ENCODE measurements around the gene GGPS1.
"Not testable (repeated sequence)": the region's sequence is repeated elsewhere in the genome, so short reads cannot be mapped to it uniquely, and the experiment has no call there.

The GGPS1 gene

DNA sequence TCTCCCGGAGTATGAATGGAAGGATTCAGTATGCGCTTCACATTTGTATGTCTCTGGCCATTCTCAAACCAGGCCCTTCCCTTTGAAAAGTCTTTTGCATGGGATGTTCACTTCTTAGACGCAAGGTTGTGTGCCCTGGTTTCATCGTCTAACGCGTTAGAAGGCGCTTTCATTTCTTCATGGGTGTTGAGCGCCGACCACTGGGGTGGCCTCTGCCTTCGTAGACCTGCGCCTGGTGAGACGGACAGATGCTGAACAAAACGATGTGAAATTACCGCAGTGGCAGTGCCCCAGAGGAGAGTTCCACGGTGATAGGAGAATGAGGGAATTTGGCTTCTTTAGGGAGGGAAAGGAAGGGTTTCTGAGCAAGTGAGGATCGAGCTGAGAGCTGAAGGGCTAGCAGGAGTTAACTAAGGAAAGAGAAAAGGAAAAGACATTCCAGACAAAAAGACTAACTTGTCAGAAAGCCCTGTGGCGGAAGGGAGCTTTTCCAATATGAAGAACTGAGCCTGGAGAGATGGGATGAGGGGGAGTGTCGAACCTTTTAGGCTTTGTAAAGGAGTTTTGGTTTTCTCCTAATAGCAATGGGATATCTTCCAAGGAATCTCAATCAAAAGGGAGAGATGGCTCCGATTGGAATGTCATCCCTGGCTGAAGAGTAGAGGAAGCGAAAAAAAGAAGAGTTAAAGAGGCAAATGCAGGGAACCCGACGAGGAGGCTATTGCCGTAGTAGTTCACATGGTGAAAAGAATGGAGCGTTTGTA lies 951 bp downstream of the GGPS1 start:
- peak overlapping the region; percentile 79 for H3K4me3 ChIP-seq (ENCODE audit: low read length)
- DNase-seq (ENCODE audit: low read depth, low spot score), result peak; percentile 46

DNA sequence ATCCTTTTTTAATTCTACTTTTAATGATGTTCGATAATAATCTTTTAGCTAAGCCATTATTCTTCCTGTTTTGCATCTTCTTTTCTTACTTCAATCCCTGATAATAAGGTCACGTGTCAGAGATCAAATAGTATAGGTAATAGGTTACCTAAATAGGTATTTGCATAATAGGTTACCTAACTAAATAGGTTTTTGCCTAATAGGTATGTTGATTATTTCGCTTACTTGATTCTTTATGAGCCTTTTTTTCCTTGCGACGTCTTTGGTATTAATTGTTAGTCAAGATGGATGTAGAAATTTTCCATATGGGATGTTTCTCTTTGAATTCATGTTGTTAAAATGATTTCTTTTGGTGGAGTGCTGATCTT lies 2.5 kb downstream of the GGPS1 start:
- no peak for DNase-seq (ENCODE audit: low read depth, low spot score)
- H3K4me3 ChIP-seq (ENCODE audit: low read length), result no peak overlapping the region

DNA sequence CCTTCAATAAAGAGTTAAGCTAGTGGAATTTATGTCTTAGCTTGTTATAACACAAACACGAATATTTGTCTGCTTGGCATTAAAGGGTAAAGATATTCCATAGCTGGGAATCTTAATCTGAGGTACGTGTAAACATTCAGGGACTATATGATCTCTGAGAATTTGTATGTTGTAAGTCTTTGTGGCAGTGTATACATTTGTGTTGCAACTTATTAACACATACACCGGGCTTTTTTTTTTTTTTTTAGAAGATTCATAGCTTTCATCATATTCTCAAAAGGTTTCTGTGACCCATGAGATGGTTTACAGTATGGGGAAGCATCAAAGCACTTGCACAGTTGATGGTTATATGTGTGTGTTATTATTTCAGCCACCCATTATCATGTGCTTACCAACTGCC lies 3.0 kb downstream of the GGPS1 start:
- no peak for DNase-seq (ENCODE audit: low read depth, low spot score)
- no peak overlapping the region for H3K4me3 ChIP-seq (ENCODE audit: low read length)

DNA sequence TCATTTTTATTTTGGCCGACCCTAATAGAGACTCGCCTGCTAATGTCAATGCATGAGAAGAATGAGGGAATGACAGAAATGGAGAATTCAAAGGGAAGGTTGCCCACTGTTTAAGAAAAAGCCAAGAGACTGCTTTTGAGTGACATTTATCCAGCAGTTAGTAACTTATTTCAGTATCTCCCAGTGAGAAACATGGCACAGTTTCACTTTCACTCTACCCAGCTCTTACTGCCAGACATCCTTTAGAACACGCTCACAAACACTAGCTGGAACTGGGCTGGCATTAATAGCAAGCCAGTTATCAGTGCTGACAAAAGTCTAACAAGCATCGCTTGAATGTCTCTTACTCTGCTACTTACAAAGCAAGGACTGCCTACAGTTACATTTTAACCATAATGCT lies 8.5 kb downstream of the GGPS1 start:
- peak; percentile 52 for DNase-seq (ENCODE audit: low read depth, low spot score)
- no peak overlapping the region for H3K4me3 ChIP-seq (ENCODE audit: low read length)

DNA sequence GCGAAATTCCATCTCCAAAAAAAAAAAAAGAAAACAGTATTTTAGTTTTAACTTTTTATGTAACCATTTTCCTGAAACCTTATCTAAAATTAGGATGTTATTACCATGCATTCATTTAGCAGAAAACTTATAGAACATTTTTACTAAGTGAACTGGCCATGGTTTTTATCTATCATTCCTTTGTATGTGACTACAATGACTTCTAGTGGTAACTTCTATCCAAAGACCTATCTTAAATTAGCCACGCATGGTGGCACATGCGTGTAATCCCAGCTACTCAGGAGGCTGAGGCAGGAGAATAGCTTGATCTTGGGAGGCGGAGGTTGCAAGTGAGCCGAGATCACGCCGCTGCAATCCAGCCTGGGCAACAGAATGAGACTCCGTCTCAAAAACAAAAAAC lies 11.4 kb downstream of the GGPS1 start:
- no peak overlapping the region for H3K4me3 ChIP-seq (ENCODE audit: low read length)
- DNase-seq (ENCODE audit: low read depth, low spot score), result no peak

DNA sequence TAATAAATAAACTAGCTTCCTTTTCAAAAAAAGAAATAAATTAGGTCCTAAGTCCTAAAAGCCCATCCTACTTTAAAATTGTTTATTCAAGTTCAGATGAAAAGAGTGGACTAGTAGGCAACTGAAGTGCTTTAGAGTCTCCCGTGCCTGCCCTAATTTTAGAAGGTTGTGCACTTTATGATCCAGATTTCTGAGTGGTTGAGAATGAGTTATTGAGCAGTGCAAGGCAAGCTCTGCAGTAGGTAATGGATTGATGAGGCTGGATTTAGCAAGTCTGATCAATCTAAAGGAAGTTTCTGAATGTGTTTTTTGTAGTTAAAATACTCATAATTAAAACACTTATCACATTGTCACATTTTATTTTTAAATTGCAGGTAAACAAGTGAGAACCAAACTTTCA lies 13.0 kb downstream of the GGPS1 start:
- no peak for DNase-seq (ENCODE audit: low read depth, low spot score)

DNA sequence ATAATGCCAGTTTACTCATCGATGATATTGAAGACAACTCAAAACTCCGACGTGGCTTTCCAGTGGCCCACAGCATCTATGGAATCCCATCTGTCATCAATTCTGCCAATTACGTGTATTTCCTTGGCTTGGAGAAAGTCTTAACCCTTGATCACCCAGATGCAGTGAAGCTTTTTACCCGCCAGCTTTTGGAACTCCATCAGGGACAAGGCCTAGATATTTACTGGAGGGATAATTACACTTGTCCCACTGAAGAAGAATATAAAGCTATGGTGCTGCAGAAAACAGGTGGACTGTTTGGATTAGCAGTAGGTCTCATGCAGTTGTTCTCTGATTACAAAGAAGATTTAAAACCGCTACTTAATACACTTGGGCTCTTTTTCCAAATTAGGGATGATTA lies 13.7 kb downstream of the GGPS1 start:
- no peak for DNase-seq (ENCODE audit: low read depth, low spot score)
- no peak overlapping the region for H3K4me3 ChIP-seq (ENCODE audit: low read length)

More for the DNA sequence above, 13.0 kb downstream of the GGPS1 start:
- H3K4me3 ChIP-seq (ENCODE audit: low read length), result no peak overlapping the region

DNA sequence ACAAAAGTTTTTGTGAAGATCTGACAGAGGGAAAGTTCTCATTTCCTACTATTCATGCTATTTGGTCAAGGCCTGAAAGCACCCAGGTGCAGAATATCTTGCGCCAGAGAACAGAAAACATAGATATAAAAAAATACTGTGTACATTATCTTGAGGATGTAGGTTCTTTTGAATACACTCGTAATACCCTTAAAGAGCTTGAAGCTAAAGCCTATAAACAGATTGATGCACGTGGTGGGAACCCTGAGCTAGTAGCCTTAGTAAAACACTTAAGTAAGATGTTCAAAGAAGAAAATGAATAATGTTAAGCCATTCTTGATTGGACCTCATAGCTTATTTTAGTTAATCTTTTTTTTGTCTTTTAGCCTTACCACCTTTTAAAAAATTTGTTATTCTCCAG lies 14.1 kb downstream of the GGPS1 start:
- H3K4me3 ChIP-seq (ENCODE audit: low read length), result no peak overlapping the region

DNA sequence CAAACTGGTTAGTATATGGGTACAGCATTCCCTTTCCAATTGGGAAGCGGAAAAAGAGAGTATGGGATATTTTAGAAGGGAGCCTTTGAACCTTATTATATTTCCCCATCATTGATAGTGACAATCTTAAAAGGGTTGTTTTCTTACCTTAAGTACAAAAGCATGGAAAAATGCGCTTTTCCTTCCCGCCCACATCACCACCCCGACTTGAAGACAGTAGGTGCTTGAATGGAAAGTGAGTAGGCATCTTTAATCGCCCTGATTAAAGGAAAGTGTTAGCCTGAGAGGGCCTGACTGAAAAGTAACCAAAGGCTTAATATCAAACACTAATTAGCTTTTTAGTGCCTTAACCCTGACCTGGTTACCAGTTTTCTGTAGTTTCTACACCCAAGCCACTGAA lies 15.4 kb downstream of the GGPS1 start:
- DNase-seq (ENCODE audit: low read depth, low spot score), result no peak
- no peak overlapping the region for H3K4me3 ChIP-seq (ENCODE audit: low read length)

More for the DNA sequence above, 14.1 kb downstream of the GGPS1 start:
- no peak for DNase-seq (ENCODE audit: low read depth, low spot score)

DNA sequence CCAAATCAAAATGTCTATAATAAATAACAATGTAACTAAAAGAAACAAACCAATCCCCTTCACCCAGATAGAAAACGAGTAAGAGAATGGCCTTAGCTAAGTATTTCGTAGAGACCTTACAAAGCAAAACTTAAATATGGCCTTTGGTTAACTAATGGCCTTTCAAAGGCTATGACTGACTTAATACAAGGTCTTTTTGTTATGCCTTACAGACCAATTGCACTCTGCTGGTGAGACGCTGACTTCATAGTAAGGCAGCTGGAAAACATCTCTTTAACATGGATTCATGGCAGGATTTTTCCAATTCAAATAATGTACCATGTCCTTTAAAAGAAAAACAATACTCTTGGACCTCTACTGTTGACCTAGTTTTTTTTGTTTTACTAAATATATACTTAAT lies 23.1 kb downstream of the GGPS1 start:
- no peak overlapping the region for H3K4me3 ChIP-seq (ENCODE audit: low read length)
- DNase-seq (ENCODE audit: low read depth, low spot score), result no peak

DNA sequence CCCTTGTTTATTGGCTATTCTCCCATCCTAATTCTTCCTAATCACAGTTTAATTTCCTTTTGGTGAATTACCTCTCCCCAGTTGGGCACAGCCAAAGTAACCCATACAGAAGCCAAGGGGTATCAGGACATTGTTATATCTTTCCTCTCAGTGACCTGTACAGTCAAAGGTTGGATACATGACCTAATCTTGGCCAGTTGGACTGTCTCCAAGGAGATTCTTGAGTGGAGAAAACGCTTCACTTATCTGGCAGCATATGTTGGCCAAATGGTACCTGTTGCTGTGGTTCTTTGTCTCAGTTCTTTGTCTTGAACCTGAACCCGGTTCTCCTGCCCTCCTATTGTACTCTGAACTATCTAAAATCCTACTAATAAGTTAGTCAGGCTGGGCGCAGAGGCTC lies 23.5 kb downstream of the GGPS1 start:
- DNase-seq (ENCODE audit: low read depth, low spot score), result no peak
- no peak overlapping the region for H3K4me3 ChIP-seq (ENCODE audit: low read length)

DNA sequence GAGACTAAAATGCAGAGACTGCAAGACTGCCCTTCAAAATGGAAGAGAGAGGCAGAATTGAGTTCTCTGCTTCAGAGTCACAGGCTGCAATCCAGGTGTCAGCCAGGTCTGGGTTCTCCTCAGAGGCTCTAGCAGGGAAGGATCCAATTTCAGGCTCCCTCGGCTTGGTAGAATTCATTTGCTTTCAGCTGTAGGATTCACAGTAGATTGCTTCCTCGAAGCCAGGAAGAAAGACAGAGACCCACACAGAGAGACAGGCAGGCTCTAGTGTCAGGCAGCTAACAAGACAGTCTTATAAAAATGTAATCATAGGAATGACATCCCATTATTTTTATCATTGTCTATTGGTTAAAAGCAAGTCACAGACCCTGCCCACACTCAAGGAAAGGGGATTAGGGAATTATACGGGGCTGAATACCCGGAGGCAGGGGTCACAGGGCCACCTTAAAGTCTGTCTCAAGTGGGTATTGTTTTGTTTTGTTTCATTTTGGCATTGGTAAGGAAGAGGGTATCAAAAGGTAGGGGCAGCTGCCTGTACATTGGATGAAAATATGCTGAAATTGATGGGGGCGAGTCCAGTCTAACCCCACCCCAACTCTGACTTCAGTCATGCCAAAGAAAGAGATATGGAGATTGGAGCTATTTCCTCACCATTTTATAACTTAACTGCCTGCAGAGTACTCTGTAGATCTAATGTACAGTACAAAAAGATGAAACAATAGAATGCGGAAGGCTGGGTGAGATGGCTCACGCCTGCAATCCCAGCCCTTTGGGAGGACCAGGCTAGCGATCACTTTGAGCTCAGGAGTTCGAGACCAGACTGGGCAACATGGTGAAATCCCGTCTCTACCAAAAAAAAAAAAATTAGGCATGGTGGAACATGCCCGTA lies 29.4 kb downstream of the GGPS1 start:
- no peak for DNase-seq (ENCODE audit: low read depth, low spot score)

DNA sequence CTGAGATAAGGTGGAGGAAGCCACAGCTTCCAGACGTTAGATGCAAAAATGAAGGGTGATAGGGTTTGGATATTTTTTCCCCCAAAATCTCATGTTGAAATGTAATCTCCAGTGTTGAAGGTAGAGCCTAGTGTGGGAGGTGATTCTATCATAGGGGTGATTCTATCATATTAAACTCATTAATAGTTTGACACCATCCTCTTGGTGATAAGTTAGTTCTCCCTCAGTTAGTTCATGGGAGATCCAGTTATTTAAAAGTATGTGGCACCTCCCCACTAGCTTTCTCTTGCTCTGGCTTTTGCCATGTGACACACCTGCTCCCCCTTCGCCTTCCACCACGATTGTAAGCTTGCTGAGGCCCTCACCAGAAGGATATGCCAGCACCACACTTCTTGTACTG lies 30.5 kb downstream of the GGPS1 start:
- H3K4me3 ChIP-seq (ENCODE audit: low read length), result no peak overlapping the region
- no peak for DNase-seq (ENCODE audit: low read depth, low spot score)

More for the DNA sequence above, 29.4 kb downstream of the GGPS1 start:
- no peak overlapping the region for H3K4me3 ChIP-seq (ENCODE audit: low read length)

DNA sequence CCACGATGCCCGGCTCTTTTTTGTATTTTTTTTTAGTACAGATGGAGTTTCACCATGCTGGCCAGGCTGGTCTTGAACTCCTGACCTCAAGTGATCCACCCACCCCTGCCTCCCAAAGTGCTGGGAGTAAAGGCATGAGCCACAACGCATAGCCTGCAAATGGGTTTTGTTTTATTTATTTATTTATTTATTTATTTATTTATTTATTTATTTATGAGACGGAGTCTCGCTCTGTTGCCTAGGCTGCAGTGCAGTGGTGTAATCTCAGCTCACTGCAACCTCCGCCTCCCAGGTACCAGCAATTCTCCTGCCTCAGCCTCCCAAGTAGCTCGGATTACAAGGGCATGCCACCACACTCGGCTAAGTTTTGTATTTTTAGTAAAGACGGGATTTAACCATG lies 35.8 kb downstream of the GGPS1 start:
- not testable (repeated sequence) for DNase-seq (ENCODE audit: low read depth, low spot score); H3K4me3 ChIP-seq (ENCODE audit: low read length)

DNA sequence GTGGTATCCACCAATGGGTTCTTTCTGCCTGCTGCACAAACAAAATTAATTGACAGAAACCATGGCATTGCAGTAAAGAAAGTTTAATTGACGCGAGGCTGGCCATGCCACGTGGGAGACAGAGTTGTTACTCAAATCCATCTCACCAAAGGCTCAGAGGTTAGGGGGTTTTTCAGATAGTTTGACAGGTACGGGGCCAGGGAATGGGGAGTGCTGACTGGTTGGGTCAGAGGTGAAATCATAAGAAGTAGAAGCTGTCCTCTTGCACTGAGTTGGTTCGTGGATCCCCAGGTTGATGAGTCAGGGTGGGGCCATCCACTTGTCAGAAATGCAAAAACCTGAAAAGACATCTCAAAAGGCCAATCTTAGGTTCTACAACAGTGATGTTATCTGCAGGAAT lies 37.9 kb downstream of the GGPS1 start:
- no peak for DNase-seq (ENCODE audit: low read depth, low spot score)
- H3K4me3 ChIP-seq (ENCODE audit: low read length), result peak overlapping the region; percentile 65

DNA sequence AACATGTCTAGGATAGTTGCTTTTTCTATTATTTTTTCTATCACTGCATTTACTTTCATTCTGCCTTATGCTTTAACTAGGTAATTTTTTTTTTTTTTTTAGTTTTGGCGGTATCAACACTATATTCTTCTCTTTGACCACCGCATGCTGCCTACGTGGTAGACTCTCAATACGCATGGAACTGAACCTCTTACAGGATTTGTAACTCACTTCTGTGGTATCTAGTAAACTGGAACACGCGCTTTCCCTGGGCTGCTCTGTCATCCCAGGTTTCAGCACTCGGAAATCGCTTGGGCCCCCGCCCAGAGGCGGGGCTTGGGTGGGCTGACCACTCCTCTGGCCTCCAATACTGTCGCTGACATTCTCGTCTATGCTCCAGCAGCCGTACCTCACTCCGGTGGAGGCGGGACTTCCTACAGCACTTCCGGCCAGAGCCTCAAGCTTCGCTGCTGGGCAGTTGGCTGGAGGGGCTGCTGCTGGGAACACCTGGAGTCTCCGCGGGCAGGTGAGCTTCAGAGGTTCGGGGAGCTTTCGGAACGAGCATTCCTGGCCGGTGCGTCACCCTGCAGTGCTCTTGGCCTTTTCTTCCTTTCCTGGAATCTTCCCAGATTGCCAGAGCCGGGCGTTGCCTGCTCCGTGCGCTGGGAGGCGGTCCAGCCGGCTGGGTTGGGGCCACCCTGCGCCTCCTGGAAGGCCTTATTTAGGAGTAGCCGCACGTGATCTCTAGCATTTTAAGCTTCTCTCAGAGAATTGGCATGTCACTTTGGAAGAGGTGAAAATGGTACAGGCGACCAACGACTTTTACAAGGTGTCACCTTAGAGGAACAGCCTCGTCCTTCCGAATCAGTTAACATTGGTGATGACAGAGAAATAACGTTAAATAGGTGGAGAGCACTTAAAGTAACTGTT lies 38.9 kb downstream of the GGPS1 start, which contains the start of gene TBCE:
Gene TBCE (plus strand): TSS at position 428 of the 909 bp plus-strand sequence. CDS start 12,623 bp downstream, outside the sequence.
- peak; percentile 84 for DNase-seq (ENCODE audit: low read depth, low spot score)
- H3K4me3 ChIP-seq (ENCODE audit: low read length), result peak within 1 kb of the TSS; percentile 65

DNA sequence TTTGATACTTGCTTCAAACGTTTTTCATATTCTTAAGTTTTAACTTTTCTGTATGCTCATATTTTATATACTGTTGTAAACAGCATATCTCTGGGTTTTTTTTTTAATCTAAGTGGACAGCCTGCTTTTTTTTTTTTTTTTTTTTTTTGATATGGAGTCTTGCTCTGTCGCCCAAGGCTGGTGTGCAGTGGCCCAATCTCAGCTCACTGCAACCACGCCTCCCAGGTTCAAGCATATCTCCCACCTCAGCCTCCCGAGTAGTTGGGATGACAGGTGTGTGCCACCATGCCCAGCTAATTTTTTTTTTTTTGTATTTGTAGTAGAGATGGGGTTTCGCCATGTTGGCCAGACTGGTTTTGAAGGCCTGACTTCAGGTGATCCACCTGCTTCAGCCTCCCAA lies 40.1 kb downstream of the GGPS1 start:
- no peak for DNase-seq (ENCODE audit: low read depth, low spot score)
- peak overlapping the region; percentile 65 for H3K4me3 ChIP-seq (ENCODE audit: low read length)

DNA sequence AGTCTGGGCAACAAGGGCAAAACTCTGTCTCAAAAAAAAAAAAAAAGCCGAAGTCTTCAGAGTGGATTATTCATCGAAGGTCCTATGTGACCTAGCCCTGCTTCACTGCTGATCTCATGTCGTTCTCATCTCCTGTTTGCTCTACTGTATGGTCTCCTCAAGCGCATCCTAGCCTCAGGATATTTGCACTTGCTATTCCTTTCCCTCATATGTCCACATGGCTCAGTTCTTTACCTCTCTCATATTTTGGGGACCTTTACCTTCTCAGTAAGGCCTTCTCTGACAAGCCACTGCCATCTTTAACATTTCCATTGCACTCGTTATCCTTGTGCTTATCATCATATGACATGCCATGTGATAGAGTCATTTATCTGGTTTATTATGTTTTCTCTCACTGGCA lies 41.4 kb downstream of the GGPS1 start:
- H3K4me3 ChIP-seq (ENCODE audit: low read length), result no peak overlapping the region
- no peak for DNase-seq (ENCODE audit: low read depth, low spot score)

DNA sequence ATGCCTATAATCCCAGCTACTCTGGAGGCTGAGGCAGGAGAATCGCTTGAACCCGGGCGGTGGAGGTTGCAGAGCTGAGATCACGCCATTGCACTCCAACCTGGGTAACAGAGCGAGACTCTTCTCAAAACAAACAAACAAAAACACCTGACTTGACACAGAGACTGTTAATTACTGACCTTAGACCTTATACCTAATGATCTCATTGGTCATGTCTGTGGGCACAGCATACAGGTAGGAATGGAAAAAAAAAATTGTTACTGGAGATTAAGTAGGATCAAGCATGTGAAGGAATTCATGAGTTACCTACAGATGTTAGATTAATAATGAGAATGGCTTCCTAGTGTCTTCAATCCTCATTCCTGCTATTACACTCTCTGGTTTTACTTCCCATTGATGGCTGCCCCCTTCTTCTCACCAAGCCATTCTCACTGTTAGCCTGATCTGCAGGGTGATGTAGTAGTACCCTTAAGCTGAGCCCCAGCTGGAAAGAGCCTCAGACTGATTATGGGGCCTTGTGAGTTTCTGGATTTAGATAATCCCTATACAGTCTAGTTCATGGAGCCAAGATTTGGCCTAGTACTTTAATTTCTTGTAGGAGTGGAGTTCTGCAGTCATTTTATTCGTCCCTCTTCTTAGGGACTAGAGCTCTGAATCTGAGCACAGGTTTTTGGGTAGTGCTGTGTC lies 47.7 kb downstream of the GGPS1 start:
- H3K4me3 ChIP-seq (ENCODE audit: low read length), result no peak overlapping the region
- no peak for DNase-seq (ENCODE audit: low read depth, low spot score)
